Fibroblast of lung (primary cell): ENCODE data around the gene TMEM242.

Experiments
- EZH2 ChIP-seq: IDR thresholded peaks from 2 replicates; pipeline ENCODE4 v1.5.1; 2012; ENCODE audit warnings: low read length, control low read depth, mild to moderate bottlenecking; ENCODE audit errors: missing control alignments
- TF ChIP-seq, protein P1 (sequence below), 2 donors: IDR thresholded peaks in 1 of 2; conservative IDR thresholded peaks in 1 of 2; 1 replicate in 1 of 2; 2 replicates in 1 of 2; pipeline ENCODE4 v1.5.1; 2011 to 2012; ENCODE audit warnings: low read length in 2 of 2, control low read depth in 1 of 2, inconsistent platforms in 1 of 2, low read depth in 1 of 2, mild to moderate bottlenecking in 1 of 2

GRCh38 chr6:157267109-157267611 lies 56.2 kb downstream of the TMEM242 start:
- TF ChIP-seq, protein P1, sequence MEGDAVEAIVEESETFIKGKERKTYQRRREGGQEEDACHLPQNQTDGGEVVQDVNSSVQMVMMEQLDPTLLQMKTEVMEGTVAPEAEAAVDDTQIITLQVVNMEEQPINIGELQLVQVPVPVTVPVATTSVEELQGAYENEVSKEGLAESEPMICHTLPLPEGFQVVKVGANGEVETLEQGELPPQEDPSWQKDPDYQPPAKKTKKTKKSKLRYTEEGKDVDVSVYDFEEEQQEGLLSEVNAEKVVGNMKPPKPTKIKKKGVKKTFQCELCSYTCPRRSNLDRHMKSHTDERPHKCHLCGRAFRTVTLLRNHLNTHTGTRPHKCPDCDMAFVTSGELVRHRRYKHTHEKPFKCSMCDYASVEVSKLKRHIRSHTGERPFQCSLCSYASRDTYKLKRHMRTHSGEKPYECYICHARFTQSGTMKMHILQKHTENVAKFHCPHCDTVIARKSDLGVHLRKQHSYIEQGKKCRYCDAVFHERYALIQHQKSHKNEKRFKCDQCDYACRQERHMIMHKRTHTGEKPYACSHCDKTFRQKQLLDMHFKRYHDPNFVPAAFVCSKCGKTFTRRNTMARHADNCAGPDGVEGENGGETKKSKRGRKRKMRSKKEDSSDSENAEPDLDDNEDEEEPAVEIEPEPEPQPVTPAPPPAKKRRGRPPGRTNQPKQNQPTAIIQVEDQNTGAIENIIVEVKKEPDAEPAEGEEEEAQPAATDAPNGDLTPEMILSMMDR (conservative IDR thresholded peaks at IDR 0.05 in 1 of 2, IDR thresholded peaks at IDR 0.05 in 1 of 2; ENCODE audit: low read depth in 1 of 2, low read length in 2 of 2): no peak
- no peak for TF ChIP-seq EZH2
